Keratinocyte (primary cell): ENCODE data around the gene PRR33. TPM values are rescaled to one million over a fixed set of nuclear protein-coding genes. Genes with fewer than 3 reads are reported as not detected.

Source experiments
- DNase-seq: peaks from one replicate; pipeline ENCODE4 v3.0.0-alpha.2; 2011; ENCODE audit warnings: low read depth, missing footprints, low spot score
- FAIRE-seq: peaks from 2 replicates; lab custom pipeline; 2011; peaks lifted over from hg19 to GRCh38; lab: Jason Lieb, UNC
- H2AFZ ChIP-seq: 2 replicates; pipeline ENCODE4 v1.6.0; 2012; ENCODE audit warnings: low read length, control low read depth, inconsistent platforms; ENCODE audit not compliant: control insufficient read depth
- H3K27ac ChIP-seq: 2 replicates; pipeline ENCODE4 v1.5.1; 2011; ENCODE audit warnings: low read length; ENCODE audit not compliant: control insufficient read depth, insufficient read depth
- H3K27me3 ChIP-seq: 3 replicates; pipeline ENCODE4 v1.6.0; 2011; ENCODE audit warnings: low read length; ENCODE audit not compliant: control insufficient read depth, insufficient read depth; ENCODE audit errors: extremely low read depth
- H3K36me3 ChIP-seq, 2 experiments: 2 replicates in 1 of 2; 3 replicates in 1 of 2; pipeline ENCODE4 v1.5.1; 2011; ENCODE audit warnings: low read length in 2 of 2, mild to moderate bottlenecking in 1 of 2; ENCODE audit not compliant: control insufficient read depth in 2 of 2, insufficient read depth in 2 of 2; ENCODE audit errors: extremely low read depth in 1 of 2
- H3K4me1 ChIP-seq: 3 replicates; pipeline ENCODE4 v1.5.1; 2011; ENCODE audit warnings: low read length; ENCODE audit not compliant: control insufficient read depth, insufficient read depth; ENCODE audit errors: extremely low read depth
- H3K4me2 ChIP-seq: 3 replicates; pipeline ENCODE4 v1.6.0; 2011; ENCODE audit warnings: low read depth, low read length; ENCODE audit not compliant: control insufficient read depth, insufficient read depth; ENCODE audit errors: extremely low read depth
- H3K4me3 ChIP-seq, 3 experiments: fragments of 200-600 bp in 1 of 3; sonication (generic) in 1 of 3; 2 replicates in 2 of 3; 3 replicates in 1 of 3; pipeline ENCODE4 v1.5.1; 2011 to 2016; ENCODE audit warnings: low read length in 3 of 3, mild to moderate bottlenecking in 3 of 3, control low read depth in 2 of 3, inconsistent platforms in 1 of 3, low read depth in 1 of 3, mixed read lengths in 1 of 3, mixed run types in 1 of 3, moderate library complexity in 1 of 3; ENCODE audit not compliant: control insufficient read depth in 2 of 3, insufficient read depth in 2 of 3; ENCODE audit errors: extremely low read depth in 1 of 3
- H3K79me2 ChIP-seq: 2 replicates; pipeline ENCODE4 v1.6.0; 2012; ENCODE audit warnings: low read length; ENCODE audit not compliant: control insufficient read depth, insufficient read depth
- H3K9ac ChIP-seq: 3 replicates; pipeline ENCODE4 v1.6.0; 2011; ENCODE audit warnings: low read length; ENCODE audit not compliant: control insufficient read depth, insufficient read depth; ENCODE audit errors: extremely low read depth
- H3K9me1 ChIP-seq: 3 replicates; pipeline ENCODE4 v1.6.0; 2011; ENCODE audit warnings: low read length; ENCODE audit not compliant: control insufficient read depth, insufficient read depth; ENCODE audit errors: extremely low read depth
- H3K9me3 ChIP-seq: 2 replicates; pipeline ENCODE4 v1.5.1; 2012; ENCODE audit warnings: low read depth, low read length; ENCODE audit not compliant: control insufficient read depth
- H4K20me1 ChIP-seq: 3 replicates; pipeline ENCODE4 v1.6.0; 2011; ENCODE audit warnings: low read length; ENCODE audit not compliant: control insufficient read depth, insufficient read depth; ENCODE audit errors: extremely low read depth
- EZH2 ChIP-seq: IDR thresholded peaks from one replicate; pipeline ENCODE4 v1.6.1; 2012; ENCODE audit warnings: inconsistent platforms, mild to moderate bottlenecking, low read length, moderate library complexity
- dilution Hi-C: fragments of 300-500 bp; cut with MboI; formaldehyde crosslinking; loops from one replicate; pipeline ENCODE4 v1.7.0; 2020; ENCODE audit warnings: low sequenced_read_pairs; ENCODE audit not compliant: extremely low pct_ligation_motif_present
- polyA plus RNA-seq, 5 experiments: library from polyadenylated mRNA; depleted of rRNA in 3 of 5; stranded (reverse) in 3 of 5; stranded (forward) in 1 of 5; unstranded in 1 of 5; fragments of >200 nt; gene quantifications; 1 replicate in 1 of 5; 2 replicates in 3 of 5; 3 replicates in 1 of 5; pipeline versions ENCODE4 v1.2.1 to v1.2.3, GENCODE V29; 2011 to 2012; ENCODE audit warnings: missing spikeins in 2 of 5, low read depth in 1 of 5, low replicate concordance in 1 of 5
- TF ChIP-seq, protein P1 (sequence below), 3 experiments: IDR thresholded peaks in 1 of 3; conservative IDR thresholded peaks in 1 of 3; optimal IDR thresholded peaks in 1 of 3; 2 replicates in 2 of 3; 3 replicates in 1 of 3; pipeline versions ENCODE3 to v1.5.1; 2011; ENCODE audit warnings: low read length in 3 of 3, mild to moderate bottlenecking in 3 of 3, moderate library complexity in 2 of 3, control low read depth in 1 of 3, inconsistent platforms in 1 of 3; ENCODE audit not compliant: insufficient read depth in 2 of 3; ENCODE audit errors: extremely low read depth in 1 of 3

PRR33 gene
- polyA plus RNA-seq, 1 donor (not counting 4 experiments of a cell fraction or from before 2014, with no cell fraction given): not detected

DNA sequence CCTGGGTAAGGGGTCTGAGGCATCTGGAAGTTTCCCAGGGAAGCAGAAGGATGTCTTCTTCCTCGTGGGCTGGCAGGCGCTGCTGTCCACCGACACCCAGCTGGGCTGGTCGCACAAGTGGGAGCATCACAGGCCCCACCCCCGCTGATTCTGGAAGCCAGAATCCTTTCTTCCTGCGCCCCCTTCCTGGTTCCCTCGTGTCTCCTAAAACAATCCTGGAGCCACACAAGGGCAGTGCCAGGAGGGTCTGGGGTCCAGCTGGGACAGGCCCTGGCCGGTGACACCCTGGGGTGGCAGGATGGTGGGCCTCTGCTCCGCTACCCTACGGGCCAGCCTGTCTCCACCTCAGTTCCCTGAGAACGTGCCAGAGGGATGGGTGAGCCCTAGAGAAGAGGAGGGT lies 34.6 kb downstream of the PRR33 start:
- no peak for DNase-seq
- H3K9me3 ChIP-seq: no peaks in the 10 kb centered on the region
- no peak for TF ChIP-seq EZH2
- TF ChIP-seq, protein P1, sequence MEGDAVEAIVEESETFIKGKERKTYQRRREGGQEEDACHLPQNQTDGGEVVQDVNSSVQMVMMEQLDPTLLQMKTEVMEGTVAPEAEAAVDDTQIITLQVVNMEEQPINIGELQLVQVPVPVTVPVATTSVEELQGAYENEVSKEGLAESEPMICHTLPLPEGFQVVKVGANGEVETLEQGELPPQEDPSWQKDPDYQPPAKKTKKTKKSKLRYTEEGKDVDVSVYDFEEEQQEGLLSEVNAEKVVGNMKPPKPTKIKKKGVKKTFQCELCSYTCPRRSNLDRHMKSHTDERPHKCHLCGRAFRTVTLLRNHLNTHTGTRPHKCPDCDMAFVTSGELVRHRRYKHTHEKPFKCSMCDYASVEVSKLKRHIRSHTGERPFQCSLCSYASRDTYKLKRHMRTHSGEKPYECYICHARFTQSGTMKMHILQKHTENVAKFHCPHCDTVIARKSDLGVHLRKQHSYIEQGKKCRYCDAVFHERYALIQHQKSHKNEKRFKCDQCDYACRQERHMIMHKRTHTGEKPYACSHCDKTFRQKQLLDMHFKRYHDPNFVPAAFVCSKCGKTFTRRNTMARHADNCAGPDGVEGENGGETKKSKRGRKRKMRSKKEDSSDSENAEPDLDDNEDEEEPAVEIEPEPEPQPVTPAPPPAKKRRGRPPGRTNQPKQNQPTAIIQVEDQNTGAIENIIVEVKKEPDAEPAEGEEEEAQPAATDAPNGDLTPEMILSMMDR (optimal IDR thresholded peaks at IDR 0.05 in 1 of 3, IDR thresholded peaks at IDR 0.05 in 1 of 3, conservative IDR thresholded peaks at IDR 0.05 in 1 of 3; ENCODE audit: extremely low read depth in 1 of 3, insufficient read depth in 2 of 3, low read length in 3 of 3): no peak
- FAIRE-seq: no peak
- no peaks in the 10 kb centered on the region for H3K36me3 ChIP-seq
- no peak overlapping the region for H3K4me2 ChIP-seq
- H2AFZ ChIP-seq: no peak overlapping the region
- H3K27me3 ChIP-seq: peaks cover 4% of the 10 kb centered on the region
- no peak overlapping the region for H3K27ac ChIP-seq
- dilution Hi-C loops: no loop called here
- no peaks in the 10 kb centered on the region for H4K20me1 ChIP-seq
- no peaks in the 10 kb centered on the region for H3K79me2 ChIP-seq
- no peak overlapping the region for H3K9ac ChIP-seq
- H3K4me1 ChIP-seq: no peaks in the 10 kb centered on the region
- H3K4me3 ChIP-seq: no peak overlapping the region
- no peaks in the 10 kb centered on the region for H3K9me1 ChIP-seq

DNA sequence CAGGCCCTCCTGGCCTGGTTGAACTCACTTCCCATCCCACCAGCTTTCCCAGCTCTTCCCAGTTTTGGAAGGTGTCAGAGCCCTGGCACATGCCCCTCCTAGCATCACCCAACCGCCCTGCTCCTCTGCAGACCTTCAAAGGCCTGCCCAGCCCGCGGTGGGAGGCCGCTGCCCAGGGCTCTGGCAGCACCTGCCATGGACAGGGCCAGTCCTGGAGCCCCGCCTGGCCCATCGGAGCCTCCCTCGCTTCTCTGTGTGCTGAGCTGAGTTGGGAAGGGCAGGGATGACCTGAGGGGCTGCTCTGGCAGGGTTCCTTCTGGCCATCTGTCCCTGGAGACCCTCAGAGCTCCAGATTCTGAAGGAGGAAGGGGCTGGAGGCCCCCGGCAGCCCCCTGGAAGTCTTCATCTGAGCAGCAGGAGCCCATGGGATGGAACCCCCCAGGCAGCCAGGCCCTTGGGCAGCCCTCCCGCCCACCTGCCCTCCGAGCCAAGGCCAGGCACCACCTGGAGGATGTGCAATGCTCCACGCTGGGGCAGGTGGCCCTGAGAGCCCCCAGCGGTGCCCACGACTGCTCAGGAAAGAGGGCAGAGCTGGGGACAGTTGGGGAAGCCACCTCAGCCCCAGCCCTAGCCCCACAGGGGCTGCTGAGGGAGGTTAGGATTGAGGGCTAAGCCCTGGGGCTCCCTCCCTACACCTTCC lies 35.2 kb downstream of the PRR33 start:
- Histone ChIP-seq H3K9me3 (no peaks in the 10 kb centered on the region), H3K4me3 (no peak overlapping the region), H3K9me1 (no peaks in the 10 kb centered on the region), H3K36me3 (no peaks in the 10 kb centered on the region), H3K27ac (no peak overlapping the region), H3K27me3 (peaks cover 5% of the 10 kb centered on the region), H3K9ac (no peak overlapping the region), H4K20me1 (no peaks in the 10 kb centered on the region), H2AFZ (no peak overlapping the region), H3K79me2 (no peaks in the 10 kb centered on the region), H3K4me2 (no peak overlapping the region), H3K4me1 (no peaks in the 10 kb centered on the region)
- no peak for TF ChIP-seq EZH2
- TF ChIP-seq, protein P1 (optimal IDR thresholded peaks at IDR 0.05 in 1 of 3, IDR thresholded peaks at IDR 0.05 in 1 of 3, conservative IDR thresholded peaks at IDR 0.05 in 1 of 3; ENCODE audit: extremely low read depth in 1 of 3, insufficient read depth in 2 of 3, low read length in 3 of 3): no peak
- DNase-seq (no peak), FAIRE-seq (no peak)
- dilution Hi-C loops: no loop called here
